GM19025 (cell line): ENCODE results near the gene OTOP2.

Experiments
- ATAC-seq: cut with Tn5 transposase; IDR thresholded peaks from one replicate; pipeline ENCODE4 v1.9.1; 2021; ENCODE audit warnings: mild to moderate bottlenecking, low read depth, moderate library complexity; ENCODE audit not compliant: unreplicated experiment

OTOP2 gene

DNA sequence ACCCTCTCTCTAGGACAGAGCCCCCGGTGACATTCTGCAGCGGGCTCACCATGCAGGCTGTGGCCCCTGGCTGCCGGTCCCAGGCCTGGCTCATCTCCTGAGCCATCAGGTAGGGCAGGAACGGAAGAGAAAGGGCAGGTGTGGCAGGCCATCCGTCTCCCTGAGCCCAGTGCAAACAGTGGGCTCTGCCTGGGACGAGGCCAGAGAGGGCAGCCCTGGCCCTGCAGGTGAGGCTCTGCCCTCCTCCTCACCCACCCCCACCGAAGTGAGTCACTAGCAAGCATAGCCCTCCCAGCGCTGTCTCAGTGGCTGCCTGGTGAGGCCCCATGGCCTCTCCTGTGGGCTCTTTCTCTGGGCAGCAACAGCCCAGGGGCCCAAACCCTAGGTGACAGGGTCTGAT is 26.1 kb downstream of the OTOP2 start:
- ATAC-seq: no peak

DNA sequence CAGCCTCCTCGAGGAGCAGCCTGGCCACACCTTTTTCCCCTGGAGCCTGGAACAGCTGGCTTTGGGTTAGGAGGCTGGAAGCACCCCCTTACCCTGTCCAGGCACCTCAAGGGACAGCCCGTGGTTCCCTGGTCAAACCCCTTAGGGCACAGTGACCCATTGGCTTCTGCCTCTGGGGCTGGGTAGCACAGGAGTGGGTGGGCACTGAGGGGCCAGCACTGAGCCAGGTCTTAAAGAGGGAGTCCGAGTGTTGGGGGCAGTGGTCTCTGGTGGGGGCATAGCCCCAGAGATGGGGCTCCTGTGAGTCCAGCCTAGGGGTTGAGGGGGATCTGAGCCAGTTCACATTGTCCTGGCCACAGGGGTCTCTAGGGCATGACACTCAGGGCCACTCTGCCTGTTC is 27.0 kb downstream of the OTOP2 start:
- ATAC-seq: no peak

DNA sequence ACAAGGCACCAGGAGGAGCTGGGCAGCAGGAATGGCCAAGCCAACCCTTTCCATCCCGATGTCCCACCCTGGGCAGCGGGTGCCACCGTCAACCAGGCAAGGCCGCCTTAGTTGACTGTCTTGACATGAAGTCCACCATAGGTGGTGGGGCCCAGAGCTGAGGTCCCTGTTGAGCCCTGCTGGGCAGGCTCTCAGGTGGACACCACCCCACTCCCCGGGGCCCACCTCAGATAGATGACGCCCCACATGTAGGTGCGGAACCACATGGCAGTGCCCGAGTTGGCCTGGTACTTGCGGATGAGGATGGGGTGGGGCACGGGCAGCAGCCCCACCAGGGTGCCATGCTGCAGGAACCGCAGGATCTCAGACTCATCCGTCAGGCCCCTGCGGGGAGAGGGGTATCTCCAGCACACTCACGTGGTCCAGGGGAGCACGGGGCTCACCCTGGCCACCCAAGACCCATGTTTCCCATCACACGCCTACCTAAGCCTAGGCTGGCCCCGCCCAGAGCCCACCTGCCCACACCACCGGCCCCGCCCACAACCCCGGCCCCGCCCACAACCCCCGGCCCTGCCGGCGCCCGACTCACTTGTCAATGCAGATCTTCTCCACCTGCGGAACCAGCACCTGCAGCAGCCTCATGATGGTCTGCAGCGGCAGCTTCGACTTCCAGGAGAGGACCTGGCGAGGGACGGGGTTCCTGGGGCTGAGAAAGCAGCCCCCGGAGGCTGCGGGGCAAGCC is 27.8 kb downstream of the OTOP2 start:
- ATAC-seq: no peak

DNA sequence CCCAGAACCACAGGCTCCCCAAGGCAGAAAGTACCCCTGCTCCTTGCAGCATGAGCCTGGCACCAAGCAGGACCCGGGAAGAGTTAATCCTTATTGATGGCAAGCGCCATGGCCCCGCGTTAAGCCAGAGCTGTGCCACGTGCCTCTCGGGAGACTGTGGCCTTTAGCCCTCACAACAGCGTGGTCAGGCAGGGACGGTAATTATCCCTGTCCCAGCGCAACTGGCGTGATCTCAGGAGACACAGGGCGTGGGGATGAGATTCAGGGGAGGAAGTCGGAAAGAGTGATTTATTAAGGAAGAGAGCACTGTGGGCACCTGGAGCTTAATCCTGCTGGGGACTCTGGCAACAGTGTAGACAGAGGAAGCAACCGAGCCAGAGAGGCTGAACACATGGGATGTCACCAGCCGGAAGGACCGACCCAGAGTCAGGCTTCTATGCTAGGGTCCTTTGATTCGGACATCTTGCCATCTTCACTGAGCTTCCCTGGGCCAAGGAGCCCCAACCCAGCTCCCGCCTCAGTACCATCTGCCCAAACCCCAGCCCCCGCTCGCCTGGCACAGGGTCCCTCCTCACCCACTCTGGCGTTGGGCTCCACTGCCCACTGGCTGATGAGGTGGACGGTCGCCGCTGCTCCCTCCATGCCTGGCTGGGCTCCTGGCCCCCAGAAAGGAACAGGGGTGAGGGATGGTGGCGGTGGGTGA is 28.5 kb downstream of the OTOP2 start:
- no peak for ATAC-seq

DNA sequence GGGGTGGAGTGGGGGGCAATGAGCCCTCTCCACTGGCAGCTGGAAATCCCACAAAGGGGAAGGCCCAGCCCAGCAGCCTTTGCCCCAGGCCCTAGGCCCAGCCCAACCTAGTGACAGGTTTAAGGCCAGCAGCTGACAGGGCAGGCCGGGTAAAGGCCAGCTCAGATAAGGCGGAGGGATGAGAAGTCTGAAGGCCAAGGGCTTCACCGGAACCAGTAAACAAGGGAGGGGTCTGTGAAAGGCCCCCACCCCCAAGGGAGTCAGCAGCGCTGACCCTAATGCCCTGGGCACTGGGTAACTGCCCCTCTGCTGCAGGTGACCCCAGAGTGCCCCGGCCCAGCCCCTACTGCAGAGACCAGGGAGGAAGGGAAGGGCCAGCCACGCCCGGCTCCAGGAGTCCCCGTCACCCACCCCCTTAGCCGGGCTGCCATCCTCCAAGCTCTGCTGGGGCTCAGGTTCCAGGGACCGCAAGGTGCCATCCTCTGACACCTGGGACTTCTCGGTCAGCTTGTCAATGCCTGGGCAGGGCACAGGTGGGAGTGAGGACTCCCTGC is 29.1 kb downstream of the OTOP2 start:
- no peak for ATAC-seq

DNA sequence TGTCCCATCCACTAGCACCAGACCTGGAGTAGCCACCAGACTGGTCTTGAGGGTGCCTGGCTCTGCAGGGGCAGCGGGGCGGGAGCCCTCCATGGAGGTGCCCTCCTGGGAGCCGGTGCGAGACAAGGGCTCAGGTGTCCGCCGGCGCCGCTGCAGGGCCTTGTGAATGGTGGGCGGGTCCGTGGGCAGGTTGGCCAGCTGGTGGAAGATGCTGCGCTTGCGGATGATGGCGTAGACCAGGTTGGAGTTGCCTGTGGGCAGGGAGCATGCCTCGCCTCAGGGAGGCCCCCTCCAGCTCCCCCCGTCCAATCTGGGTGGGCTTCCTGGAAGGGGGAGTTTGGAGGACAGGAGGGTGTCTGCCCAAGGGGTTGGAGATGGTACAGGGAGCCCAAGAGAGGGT is 30.0 kb downstream of the OTOP2 start:
- ATAC-seq: no peak

DNA sequence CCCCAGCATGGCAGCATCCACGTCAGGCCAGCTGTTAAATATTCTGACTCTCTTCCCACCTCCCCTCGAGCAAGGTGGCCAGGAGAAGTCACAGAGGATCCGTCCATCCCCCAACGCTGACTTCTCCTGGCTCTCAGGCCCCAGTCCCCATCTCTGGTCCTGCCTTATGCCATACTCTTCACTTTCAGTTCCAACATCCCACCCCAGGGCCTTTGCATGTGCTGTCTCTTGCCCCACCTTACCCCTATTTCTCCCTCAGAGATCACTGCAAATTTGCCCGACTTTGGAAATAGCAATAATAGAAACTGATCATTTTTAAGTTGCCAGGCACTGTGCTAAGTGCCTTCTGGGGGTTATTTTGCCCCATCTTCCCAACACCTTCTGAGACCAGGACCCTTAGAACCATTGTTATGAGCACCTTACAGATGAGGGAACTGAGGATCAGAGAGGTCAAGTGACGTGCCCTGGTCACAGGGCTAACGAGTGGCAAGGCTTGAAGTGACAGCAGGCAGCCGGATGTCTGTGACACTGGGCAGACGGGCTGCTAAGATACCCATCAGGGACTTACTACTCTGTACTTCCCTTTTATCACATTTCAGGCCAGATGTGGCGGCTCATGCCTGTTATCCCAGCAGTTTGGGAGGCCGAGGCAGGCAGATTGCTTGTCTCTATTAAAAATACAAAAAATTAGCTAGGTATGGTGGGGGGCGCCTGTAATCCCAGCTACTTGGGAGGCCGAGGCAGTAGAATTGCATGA is 30.8 kb downstream of the OTOP2 start:
- no peak for ATAC-seq

DNA sequence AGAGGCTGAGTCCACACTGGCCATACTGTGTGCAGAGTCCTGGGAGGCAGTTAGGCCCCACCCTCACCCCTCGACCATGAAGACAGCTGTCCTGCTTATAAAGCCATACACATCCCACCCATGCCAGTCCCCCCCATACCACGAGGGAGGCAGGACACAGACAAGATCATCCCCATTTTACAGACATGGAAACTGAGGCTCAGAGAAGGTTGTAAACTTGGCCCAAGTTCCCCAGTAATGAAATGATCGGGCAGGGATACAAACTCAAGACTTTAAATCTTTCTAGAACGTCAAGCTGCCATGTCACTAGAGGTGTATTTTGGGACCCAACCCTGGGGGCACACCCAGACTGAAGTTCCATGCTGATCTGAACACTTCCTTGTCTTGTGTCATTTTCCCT is 32.0 kb downstream of the OTOP2 start:
- no peak for ATAC-seq

DNA sequence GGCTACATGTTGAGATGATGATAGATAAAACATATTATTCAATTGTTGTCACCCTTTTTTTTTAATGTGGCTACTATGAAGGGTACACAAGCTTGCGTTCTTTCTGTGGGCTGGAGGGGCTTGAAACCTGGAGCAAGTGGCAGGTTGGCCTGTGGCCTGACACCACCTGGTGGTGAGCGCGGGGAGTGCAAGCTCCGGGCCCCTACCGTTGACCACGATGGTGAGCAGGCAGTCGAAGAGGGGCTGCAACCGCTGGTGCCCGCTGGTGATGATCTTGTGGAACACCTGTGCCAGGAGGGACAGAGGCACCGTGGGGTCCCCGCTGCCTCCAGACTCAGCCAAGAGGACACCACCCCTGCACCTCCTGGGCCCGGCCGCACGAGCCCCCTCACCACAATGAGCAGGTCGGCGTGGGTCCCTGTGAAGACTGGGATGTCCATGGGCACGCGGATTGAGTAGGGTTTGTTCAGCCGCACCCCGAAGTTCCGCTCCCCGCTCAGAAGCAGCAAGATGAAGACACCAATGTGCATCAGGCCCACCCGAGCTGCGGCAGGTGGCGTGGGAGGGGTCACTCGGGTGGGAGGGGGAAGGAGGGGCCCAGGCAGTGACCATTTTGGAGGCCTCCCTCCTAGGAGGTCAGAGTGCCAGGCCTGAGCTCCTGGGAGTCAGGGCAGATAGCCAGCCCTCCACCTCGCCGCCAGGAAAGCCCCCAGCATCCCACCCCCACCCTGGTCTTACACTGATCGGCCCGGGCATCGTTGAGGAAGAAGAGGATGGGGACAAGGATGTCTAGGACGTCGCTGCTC is 34.1 kb downstream of the OTOP2 start:
- no peak for ATAC-seq

DNA sequence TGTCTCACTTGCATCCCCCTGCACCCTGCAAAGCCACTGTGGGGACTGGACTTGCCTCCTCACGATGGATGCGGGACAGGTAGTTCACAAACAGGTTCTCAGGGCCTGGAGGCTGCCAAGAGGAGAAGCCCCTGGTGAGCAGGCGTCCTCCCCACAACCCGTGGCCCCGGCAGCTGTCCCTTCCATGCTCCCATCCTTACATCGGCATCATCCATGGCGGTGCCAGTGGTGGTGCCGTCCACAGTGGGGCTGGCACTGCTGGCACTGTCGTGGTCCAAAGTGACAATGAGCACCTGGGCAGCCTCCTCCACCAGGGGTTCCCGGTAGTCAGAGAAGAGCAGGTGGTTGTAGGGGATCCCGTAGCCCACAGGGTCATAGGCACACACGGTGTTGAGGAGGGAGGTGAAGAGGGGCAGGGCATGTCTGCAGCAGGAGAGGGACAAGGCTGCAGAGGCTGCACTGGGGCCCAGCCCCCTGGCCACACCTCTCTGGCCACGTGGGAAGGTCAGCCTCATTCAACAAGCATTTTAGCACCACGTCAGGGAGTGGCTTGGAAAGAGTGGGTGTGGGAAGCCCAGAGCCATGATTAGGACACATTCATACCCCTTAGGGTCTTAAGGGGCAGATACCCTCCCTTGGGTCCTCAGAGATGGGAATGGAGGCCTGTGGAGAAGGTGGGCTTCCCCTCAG is 35.9 kb downstream of the OTOP2 start:
- ATAC-seq: no peak

DNA sequence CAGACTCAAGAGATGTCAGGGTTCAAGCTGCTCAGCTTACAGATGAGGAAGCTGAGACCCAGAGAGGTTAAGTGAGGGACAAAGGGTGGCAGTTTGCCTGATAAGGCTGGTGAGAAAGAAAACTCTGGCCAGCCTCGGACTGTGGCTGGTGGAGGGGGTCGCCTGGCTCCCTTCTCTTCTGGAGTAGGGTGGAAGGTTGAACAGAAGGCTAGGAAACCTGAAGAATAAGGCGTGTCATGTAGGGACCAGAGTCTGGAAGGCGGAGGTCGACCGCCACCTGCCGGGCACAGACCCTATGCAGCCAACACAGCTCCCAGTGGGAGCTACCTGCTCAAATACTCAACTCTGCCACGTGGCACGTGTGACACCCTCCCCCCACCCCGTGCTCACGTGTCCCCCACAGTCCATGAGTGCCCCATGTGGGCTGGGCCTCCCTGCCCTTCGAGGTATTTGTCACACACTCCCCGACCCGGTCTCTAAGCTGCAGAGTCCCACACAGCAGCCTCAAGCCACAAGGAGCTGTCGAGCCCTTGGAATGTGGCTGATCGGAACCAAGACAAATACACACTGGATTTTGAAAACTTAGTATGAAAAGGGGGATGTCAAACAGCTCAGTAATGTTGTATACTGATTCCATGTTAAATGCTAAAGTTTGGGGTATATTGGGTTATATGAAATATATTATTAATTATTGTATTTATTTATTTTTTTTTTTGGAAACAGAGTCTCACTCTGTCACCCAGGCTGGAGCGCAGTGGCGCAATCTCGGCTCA is 36.7 kb downstream of the OTOP2 start:
- no peak for ATAC-seq

DNA sequence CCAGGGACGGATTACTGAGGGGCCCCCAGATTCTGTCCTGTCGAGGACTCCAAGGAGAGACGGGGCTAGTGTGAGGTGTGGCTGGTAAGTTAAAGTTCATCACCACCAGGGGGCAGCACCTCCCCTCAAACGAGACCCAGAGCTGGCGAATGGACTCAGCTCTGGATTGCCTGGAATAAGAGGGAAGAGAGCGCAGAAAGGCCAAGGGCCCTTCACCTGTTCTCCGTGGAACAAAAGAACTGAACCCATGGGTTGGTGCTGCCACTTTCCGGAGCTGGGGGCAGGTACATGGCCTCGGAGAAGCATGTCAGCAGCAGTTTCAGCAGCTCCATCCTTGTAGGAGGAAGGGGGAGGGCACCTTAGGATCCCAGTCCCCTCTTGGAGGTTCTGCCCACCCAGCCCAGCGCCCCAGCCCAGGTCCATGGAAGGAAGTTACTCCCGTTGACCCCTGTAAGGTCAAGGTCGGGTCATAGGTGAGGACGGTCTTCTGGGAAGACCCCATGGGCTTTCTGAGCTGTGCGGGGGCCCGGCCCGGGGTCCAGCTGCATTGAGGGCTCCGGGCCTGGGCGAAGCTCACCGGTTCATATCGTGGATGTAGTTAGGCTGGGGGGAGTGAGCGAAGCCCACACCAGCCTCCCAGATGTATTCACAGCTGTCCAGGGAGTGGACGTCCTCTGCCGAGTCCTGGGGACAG is 37.7 kb downstream of the OTOP2 start:
- ATAC-seq: no peak

DNA sequence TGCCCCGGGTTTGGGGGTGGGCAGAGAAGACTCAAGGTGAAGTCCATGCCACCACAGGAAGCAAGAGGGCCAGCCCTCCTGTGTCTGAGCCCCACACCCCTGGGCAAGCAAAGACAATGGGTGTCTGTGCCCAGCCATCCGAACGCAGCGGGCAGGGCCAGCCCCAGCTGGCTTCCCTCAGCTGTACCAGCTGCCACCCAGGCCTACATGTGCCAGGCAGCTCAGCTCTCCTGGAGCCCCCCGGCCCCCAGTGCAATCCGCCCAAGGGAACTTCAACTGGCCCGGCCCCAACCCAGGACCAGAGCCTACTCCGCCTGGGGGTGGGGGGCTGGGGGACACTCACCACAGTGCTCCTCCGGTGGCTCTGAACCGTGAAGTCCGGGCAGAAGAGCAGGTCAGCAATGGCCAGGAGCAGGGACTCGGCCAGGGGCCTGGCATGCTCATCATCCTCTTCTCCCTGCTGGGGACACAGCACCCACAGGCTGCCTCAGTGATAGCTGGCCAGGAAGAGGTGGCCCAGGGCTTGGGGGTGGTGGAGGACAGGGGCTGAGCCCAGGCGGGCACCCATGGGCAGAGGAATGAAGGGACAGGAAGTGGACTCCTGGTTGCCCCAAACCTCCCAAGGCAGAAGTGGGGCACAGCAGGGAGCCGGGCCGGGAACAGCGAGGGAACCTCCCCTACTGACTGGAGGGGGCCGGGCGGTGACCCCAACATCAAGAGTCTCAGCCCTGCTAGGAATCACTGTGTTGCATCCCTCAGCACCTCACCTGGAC is 38.7 kb downstream of the OTOP2 start:
- ATAC-seq: no peak

DNA sequence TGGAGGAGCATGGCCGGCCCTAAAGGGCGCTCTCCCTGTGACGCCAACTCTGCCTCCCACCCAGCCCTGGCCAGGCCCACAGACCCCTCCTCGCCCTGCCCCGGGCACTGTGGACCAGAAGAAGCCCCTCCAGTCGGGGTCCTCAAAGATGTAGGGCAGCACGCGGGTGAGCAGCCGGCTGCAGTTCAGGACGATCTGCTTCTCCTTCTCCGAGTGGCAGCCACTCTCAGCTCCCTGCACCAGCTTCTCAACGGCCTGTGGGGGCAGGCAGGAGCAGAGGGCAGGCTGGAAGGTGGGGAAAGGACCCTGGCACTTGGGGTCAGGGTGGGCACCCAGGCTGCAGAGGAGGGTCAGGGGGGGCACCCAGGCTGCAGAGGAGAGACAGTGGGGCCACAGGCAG is 39.6 kb downstream of the OTOP2 start:
- no peak for ATAC-seq

DNA sequence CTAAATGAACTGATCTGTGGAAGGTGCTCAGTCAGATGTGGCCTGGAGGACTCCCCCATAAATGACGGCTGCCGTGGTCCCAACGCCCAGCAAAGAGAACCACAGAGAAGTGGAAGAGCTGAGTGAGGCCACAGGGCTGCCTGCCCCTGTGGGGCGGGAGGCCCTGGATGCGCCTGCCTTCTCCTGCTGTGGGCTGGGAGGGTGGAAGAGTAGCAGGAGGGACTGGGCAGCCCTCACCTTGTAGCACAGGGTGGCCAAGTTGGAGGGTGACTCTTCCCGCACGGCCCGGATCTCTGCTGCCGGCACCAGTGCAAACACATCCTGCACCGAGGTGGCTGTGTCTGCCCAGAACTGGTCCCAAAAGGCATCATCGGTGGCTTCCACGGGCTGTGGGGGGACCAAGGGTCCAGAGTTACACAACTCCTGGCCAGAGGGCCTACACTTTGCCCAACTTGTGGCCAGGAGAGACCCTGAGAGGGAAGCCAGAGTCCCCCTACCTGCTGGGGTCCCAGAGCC is 40.2 kb downstream of the OTOP2 start:
- no peak for ATAC-seq

DNA sequence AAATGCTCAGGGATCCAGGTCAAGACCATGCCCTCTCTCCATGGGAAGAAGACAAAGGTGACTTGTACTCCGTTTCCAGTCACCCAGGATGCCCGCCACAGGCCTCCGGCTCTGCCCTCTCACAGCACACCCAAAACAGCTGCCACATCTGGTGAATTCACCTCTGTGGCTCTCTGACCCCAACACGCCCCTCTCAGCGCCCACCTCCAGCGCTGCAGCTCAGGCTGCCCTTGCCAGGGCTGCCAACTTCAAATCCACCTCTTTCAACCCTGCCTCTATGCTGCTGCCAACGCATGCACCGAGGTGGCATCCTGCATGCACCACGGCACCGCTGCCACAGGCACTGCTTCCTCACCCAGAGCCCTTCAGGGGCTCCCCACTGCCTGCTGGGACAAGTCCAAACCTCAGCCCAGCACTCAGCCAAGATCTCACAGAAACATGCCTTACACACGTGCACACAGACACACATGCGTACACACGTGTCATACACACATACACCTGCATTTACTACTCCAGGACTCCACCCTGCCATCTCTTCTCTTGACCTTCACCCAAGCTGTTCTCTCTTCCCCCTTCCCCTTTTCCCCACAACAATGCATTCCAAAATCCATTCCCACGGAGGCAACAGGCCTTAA is 41.0 kb downstream of the OTOP2 start:
- no peak for ATAC-seq

DNA sequence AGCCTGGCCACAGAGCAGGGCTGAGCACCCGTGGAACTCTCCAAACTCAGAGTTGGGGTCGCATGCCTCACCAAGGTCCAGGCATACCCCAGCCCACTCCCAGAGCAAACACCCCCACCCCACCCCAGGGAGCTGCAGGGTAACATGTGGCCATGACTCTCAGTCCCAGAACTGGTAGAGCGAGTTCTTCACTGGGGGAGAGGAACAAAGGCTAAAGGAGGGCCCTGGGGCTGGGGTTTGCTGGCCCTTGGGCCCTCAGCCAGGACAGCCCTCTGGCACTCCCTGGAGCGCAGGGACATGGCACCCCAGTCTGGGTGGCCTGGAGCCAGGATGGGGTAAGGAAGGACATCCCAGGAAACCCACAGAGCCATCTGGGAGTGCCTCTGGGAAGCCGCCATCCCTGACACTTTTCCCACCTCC is 44.3 kb downstream of the OTOP2 start:
- no peak for ATAC-seq
